ENCODE data around the gene ITGAD.
A peak's percentile ranks its signal among the peaks of the same experiment; 100 is the strongest.

Gene ITGAD

DNA sequence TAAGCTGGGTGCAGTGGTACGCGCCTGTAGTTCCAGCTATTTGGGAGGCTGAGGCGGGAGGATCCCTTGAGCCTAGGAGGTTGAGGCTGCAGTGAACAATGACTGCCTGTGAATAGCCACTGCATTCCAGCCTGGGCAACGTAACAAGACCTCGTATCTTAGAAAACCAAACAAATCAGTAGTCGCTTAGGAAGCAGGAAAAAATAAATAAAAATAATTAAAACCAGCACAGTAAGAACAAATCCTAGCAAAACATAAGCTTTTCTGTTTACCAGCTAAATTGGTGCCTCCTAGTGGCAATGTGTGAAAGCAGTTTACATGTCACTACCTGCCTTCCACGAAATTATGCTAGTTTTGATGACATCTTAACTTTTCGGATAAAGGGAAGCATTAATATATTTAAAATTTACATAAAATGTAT, 67.5 kb downstream of the ITGAD start:
- Histone ChIP-seq H3K36me3 (ENCODE audit: low read length) (no peaks in the 10 kb centered on the region), H3K9me2 (replicated peaks; ENCODE audit: insufficient read depth, low read length) (no peaks in the 10 kb centered on the region), H3K27me3 (ENCODE audit: low read length) (no peaks in the 10 kb centered on the region), H4K20me1 (ENCODE audit: low read depth, low read length) (peaks cover 5% of the 10 kb centered on the region; the same call in 1 of the 2 replicates), H2AFZ (ENCODE audit: low read depth, low read length, severe bottlenecking) (no peak overlapping the region), H3K4me2 (ENCODE audit: low read depth, low read length, poor library complexity, severe bottlenecking) (peak overlapping the region; percentile 74), H3K27ac (ENCODE audit: low read depth, low read length) (no peak overlapping the region), H3K9ac (ENCODE audit: low read length) (no peak overlapping the region), H3K79me2 (ENCODE audit: insufficient read depth, low read length) (peaks cover 30% of the 10 kb centered on the region), H3F3A (ENCODE audit: insufficient read depth) (0 out of 2 replicates have a peak, but pooled peaks cover 8% of the 10 kb centered on the region), H3K9me3 (ENCODE audit: insufficient read depth, low read length) (no peaks in the 10 kb centered on the region), H3K4me3 (ENCODE audit: insufficient read depth, low read length, poor library complexity, severe bottlenecking) (peak overlapping the region; percentile 60)
- TF ChIP-seq CTCF (IDR thresholded peaks at IDR 0.05; ENCODE audit: insufficient read depth, low read length, poor library complexity, severe bottlenecking) (peak; percentile 66), EZH2phosphoT487 (conservative IDR thresholded peaks at IDR 0.05; ENCODE audit: low read length) (no peak)

- Histone ChIP-seq H2AFZ (ENCODE audit: low read depth, low read length, severe bottlenecking) (no peak overlapping the region), H3K4me2 (ENCODE audit: low read depth, low read length, poor library complexity, severe bottlenecking) (no peak overlapping the region), H3K9me3 (ENCODE audit: insufficient read depth, low read length) (no peaks in the 10 kb centered on the region), H3K27ac (ENCODE audit: low read depth, low read length) (no peak overlapping the region), H4K20me1 (ENCODE audit: low read depth, low read length) (peaks cover 5% of the 10 kb centered on the region; the same call in 1 of the 2 replicates), H3K79me2 (ENCODE audit: insufficient read depth, low read length) (peaks cover 25% of the 10 kb centered on the region), H3F3A (ENCODE audit: insufficient read depth) (0 out of 2 replicates have a peak, but pooled peaks cover 8% of the 10 kb centered on the region), H3K9me2 (replicated peaks; ENCODE audit: insufficient read depth, low read length) (no peaks in the 10 kb centered on the region), H3K27me3 (ENCODE audit: low read length) (no peaks in the 10 kb centered on the region), H3K9ac (ENCODE audit: low read length) (no peak overlapping the region), H3K4me3 (ENCODE audit: insufficient read depth, low read length, poor library complexity, severe bottlenecking) (no peak overlapping the region), H3K36me3 (ENCODE audit: low read length) (no peaks in the 10 kb centered on the region)
- no peak for TF ChIP-seq EZH2phosphoT487 (conservative IDR thresholded peaks at IDR 0.05; ENCODE audit: low read length)
- no peak for TF ChIP-seq CTCF (IDR thresholded peaks at IDR 0.05; ENCODE audit: insufficient read depth, low read length, poor library complexity, severe bottlenecking)
Measured at GRCh38 chr16:31461201-31461920, 68.2 kb downstream of the ITGAD start.

DNA sequence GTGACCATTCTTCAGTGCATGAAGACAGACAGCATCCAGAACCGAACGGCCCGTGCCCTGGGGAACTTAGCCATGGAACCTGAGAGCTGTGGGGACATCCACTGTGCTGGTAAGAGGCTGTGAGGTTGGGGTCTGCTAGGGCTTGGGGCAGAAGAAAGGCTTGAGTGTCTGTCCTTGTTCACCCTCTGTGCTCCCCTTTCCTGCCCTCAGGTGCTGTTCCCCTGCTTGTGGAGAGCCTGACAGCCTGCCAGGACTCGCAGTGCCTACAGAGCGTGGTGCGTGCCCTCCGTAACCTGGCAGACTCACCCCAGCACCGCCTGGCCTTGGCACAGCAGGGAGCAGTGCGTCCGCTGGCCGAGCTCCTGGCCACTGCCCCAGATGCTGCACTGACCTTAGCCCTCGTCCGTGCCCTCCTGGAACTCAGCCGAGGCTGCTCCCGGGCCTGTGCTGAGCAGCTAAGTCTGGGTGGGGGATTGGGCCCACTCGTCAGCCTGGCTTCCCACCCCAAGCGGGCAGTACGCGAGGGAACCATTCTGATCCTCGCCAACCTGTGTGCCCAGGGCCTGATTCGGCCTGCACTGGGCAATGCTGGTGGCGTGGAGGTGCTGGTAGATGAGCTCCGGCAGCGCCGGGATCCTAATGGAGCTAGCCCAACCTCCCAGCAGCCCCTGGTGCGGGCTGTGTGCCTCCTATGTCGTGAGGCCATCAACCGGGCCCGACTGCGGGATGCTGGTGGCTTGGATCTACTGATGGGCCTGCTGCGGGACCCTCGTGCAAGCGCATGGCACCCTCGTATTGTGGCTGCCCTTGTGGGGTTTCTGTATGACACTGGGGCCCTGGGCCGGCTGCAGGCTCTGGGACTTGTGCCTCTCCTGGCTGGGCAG, 69.0 kb downstream of the ITGAD start:
- H3K27ac ChIP-seq (ENCODE audit: low read depth, low read length), result no peak overlapping the region
- peaks cover 5% of the 10 kb centered on the region; the same call in 1 of the 2 replicates for H4K20me1 ChIP-seq (ENCODE audit: low read depth, low read length)
- no peak overlapping the region for H3K9ac ChIP-seq (ENCODE audit: low read length)
- no peaks in the 10 kb centered on the region for H3K36me3 ChIP-seq (ENCODE audit: low read length)
- 0 out of 2 replicates have a peak, but pooled peaks cover 8% of the 10 kb centered on the region for H3F3A ChIP-seq (ENCODE audit: insufficient read depth)
- H3K9me2 ChIP-seq (replicated peaks; ENCODE audit: insufficient read depth, low read length), result no peaks in the 10 kb centered on the region
- H3K9me3 ChIP-seq (ENCODE audit: insufficient read depth, low read length), result no peaks in the 10 kb centered on the region
- H3K4me3 ChIP-seq (ENCODE audit: insufficient read depth, low read length, poor library complexity, severe bottlenecking), result no peak overlapping the region
- H3K79me2 ChIP-seq (ENCODE audit: insufficient read depth, low read length), result peaks cover 18% of the 10 kb centered on the region
- no peaks in the 10 kb centered on the region for H3K27me3 ChIP-seq (ENCODE audit: low read length)
- no peak overlapping the region for H2AFZ ChIP-seq (ENCODE audit: low read depth, low read length, severe bottlenecking)
- no peak for TF ChIP-seq CTCF (IDR thresholded peaks at IDR 0.05; ENCODE audit: insufficient read depth, low read length, poor library complexity, severe bottlenecking)
- TF ChIP-seq EZH2phosphoT487 (conservative IDR thresholded peaks at IDR 0.05; ENCODE audit: low read length), result no peak
- H3K4me2 ChIP-seq (ENCODE audit: low read depth, low read length, poor library complexity, severe bottlenecking), result no peak overlapping the region
